Suppressor macrophage treated with lipopolysaccharide for 1 hour (primary cell): ENCODE measurements around the gene NDUFB11.
"Not testable (repeated sequence)": the region's sequence is repeated elsewhere in the genome, so short reads cannot be mapped to it uniquely, and the experiment has no call there.

ENCODE experiments used
- DNase-seq, 3 donors: peaks; one replicate each; pipeline ENCODE4 v3.0.0-alpha.2; 2020 to 2022

Gene NDUFB11

DNA sequence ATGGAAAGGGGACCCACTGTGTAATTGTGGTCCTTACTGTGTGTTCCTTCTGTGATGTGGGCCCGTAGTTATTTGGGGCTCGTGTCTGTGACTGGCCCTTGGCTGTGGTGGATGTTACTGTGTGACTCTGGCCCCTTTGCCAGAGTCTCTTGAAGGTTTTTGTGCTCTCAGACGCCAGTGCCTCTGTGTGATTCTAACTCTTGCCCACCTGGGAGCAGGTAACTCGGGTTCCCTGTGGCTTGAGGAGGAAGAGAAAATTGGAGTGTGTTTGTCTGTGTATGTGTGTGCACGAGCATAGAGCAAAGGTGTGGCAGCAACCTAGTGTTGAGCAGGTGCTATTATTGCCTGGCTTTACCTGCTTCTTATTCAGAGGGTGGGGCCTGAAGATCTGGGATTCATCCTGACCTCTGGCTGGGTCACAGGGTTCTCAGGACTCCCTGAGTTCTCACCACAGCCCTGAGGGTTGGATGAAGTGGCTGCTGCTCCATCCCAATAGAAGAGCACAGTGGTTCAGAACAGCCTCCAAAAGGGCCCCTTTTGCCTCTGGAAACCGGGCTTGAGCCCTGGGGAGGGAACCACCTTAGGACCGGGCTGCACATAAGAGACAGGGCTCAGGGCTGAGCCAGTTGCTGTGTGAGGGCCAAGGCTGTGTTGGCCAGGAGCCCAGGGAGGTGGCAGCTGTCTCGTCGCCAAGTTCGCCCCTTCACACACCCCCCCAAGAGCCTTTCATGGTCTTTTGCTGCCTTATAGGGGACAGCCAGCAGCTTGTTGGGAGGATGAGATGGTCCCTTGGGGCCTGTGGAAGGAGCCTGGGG lies 1.8 kb upstream of the NDUFB11 start:
- DNase-seq, result no peak

DNA sequence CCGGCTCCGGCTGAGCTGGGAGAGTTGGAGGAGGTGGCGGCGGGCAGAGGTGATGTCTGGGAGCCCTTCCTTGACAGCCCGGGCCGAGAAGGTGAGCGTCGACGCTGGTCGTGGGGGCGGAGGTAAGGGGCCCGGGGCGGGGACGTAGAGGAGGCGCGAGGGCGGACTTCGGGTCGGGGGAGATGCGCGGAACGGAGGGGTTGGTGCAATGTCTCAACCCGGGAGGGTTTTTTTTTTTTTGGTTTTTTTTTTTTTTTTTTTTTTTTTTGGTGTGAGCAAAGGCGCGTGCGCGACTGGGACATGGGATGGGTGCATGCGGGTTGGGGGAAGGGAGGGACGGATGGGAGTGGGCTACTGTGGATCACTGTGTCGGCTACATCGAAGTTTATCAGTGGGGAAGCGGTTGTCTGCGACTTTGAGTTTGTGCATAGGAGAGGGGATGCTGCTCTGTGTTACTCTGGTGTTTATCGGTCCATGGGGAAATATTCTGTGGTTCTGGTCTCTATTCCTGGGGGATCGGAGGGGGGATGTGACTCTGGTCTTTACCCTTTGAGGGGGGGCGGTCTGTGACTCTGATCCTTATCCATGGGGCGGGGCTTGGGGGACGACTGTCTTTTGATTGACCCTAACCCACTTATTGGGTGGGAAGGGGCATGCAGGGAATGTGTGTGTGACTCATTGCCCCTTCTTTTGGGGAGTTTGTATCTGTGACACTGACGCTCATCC lies 1.1 kb upstream of the NDUFB11 start:
- DNase-seq, result peak; percentile 17 to 25 (median 22)

DNA sequence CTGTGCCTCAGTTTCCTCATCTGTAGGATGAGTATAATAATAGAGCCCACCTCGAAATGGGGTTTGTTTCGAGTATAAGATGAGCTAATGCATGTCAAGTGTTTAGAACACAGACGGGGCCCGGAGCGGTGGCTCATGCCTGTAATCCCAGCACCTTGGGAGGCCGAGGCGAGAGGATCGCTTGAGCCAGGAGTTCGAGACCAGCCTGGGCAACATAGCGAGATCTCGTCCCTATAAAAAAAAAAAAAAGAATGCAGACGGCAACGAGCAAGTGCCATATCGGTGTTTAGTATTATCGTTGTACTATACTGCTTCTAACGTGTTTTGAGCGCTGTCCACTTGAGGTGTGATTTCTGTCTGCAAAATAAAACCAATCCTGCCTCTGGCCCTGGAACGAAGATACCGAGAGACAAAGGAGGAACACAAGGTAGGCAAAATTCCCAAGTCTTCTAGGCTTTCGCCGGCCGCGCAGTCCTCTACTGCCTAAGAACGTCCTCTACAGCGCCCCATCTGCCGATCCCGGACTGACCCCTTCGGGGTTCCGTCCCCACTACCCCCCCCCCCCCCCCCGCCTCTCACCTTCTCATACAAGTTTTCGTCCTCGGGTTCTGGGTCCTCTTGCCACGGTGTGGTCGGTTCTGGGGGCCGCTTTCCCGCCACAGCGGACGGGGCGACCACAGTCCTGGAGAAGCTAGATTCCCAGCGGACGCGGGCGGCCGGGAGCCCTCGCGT lies 442 bp downstream of the NDUFB11 start:
- peak; percentile 38 to 66 (median 46) for DNase-seq

DNA sequence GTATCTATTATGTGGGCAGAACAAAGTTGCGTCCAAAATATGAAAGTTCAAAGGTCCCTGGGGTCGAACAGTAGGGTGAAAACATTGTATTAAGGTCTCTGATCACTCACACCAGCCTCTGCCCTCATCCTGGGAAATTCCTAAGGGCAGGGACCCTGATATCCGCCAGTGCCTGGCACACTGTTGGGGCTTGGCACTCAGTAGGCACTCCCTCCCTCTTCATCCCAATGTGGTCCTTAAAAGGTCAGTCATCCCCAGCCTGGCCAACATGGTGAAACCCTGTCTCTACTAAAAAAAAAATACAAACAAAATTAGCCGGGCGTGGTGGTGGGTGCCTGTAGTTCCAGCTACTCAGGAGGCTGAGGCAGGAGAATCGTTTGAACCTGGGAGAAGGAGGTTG lies 6.3 kb downstream of the NDUFB11 start:
- no peak for DNase-seq

DNA sequence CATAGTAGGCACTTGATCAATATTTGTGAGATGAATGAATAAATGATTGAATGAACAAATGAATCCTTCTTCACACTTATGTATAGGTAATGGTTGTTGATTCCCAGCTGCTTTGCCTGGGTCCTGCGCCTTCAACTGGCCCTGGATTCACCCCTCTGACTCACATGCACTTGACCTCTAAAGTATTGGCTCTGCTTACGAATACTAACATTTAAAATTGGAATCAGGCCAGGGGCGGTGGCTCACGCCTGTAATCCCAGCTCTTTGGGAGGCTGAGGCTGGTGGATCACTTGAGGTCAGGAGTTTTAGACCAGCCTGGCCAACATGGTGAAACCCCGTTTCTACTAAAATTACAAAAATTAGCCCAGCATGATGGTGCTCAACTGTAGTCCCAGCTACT lies 8.9 kb downstream of the NDUFB11 start:
- not testable (repeated sequence) for DNase-seq

DNA sequence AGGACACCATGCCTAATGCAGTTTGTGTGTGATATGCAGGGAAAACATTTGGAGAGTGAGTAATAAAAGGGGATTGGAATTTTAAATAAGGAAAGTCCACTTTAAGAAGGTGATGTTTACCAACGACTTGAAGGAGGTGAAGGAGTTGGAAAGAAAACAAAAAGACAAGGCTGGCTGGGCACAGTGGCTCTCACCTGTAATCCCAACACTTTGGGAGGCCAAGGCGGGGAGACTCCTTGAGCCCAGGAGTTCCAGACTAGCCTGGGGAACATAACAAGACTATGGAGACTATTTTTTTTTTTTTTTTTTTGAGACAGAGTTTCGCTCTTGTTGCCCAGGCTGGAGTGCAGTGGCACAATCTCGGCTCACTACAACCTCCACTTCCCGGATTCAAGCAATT lies 11.0 kb downstream of the NDUFB11 start:
- no peak for DNase-seq

DNA sequence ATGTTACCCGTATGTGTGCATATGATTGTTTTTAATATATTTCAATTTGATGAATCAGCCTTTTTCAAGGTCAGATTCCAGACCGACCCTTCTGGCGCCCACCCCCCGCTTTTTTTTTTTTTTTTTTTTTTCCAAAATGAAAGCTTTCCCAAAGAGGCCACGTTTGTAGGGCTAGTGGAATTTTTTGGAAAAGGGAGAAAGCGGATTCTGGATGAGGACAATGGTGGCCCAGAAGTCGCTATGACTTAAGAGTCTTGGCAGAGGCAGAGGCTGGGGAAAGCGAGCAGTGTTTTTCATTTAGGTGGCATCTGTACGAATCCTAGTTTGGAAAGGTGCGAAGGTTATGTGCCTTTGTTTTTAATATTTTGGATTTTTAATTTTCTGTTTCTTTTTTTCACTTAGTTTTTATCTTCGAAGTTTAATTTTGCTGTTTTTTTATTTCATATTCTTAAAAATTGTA lies 14.6 kb downstream of the NDUFB11 start:
- DNase-seq, result no peak

DNA sequence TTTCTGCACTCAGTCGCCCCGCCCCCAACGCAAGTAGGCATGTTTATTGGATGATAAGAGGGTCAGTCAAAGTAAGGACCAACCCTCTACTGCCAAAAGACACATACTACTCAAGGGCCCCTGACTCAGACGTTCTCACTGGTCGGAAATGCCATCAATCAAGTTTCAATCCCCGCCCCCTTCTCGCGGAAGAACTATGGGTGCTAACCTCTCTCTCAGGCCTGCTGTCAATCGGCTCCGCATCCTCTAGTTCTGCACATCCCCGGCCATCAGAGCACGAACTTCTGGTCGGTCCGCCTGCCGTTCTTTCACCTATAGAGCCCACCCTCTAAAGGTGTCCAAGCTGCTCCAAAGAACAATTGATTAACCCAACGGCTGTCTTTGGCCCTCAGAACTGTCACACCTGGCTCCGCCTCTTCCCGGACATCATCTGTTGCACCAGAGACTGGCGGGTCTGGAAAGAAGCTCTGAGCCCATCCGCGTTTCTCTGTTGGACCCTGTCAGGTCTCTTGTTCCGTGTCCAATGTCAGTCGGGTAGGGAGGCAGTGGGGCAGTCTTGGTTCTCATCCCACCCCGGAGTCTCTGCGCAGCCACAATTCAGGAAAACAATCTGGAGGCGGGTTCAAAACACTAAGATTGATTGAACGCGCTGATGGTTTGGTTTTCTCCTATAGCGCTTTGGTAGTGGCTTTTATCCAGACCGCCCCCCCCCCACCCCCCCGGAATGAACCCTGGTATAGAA lies 15.2 kb downstream of the NDUFB11 start:
- peak; percentile 90 to 92 (median 90) for DNase-seq

DNA sequence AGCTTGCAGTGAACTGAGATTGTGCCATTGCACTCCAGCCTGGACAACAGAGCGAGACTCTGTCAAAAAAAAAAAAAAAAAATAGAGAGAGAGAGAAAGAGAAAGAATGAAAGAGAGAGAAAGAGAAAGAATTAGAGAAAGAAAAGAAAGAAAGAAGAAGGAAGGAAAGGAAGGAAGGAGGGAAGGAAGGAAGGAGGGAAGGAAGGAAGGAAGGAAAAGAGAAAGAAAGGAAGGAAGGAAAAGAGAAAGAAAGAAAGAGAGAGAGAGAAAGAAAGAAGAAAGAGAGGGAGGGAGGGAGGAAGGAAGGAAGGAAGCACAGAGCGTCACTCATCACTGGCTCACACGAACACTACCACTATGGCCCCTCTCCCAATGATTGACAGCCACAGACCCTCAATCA lies 20.0 kb downstream of the NDUFB11 start:
- not testable (repeated sequence) for DNase-seq

DNA sequence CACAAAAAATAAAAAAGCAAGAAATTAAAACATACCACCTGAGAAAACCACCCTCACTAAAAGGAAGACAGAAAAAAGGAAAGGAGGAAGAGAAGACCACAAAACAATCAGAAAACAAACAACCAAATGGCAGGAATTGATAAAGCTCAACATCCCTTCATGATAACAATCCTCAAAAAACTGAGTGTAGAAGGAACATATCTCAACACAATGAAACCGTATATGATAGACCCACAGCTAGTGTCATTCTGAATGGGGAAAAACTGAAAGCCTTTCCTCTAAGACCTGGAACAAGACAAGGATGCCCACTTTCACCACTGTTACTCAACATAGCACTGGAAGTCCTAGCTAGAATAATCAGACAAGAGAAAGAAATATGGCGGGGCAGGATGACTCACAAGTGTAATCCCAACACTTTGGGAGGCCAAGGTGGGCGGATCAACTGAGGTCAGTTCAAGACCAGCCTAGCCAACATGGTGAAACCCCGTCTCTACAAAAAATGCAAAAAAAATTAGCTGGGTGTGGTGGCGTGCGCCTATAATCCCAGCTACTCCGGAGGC lies 27.9 kb downstream of the NDUFB11 start:
- DNase-seq, result not testable (repeated sequence)

DNA sequence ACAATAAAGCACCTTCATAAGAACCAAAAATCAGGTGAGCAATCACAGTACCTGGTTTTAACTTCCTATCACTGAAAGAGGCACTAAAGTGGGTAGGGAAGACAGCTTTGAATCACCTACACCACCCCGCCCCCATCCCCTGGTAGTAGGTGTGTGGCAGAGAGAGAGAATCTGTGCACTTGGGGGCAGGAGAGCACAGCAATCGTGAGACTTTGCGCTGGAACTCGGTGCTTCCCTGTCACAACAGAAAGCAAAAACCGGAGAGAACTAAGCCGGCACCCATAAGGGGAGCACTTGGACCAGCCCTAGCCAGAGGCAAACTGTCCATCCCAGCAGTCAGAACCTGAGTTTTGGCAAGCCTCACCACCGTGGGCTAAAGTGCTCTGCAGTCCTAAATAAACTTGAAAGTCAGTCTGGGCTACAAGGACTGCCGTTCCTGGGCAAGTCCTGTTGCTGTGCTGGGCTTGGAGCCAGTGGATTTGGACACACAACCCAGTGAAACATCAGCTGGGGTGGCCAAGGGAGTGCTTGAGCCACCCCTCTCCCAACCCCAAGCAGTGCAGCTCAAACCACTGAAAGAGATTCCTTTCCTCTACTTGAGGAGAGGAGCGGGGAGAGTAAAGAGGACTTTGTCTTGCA lies 32.1 kb downstream of the NDUFB11 start:
- DNase-seq, result no peak

DNA sequence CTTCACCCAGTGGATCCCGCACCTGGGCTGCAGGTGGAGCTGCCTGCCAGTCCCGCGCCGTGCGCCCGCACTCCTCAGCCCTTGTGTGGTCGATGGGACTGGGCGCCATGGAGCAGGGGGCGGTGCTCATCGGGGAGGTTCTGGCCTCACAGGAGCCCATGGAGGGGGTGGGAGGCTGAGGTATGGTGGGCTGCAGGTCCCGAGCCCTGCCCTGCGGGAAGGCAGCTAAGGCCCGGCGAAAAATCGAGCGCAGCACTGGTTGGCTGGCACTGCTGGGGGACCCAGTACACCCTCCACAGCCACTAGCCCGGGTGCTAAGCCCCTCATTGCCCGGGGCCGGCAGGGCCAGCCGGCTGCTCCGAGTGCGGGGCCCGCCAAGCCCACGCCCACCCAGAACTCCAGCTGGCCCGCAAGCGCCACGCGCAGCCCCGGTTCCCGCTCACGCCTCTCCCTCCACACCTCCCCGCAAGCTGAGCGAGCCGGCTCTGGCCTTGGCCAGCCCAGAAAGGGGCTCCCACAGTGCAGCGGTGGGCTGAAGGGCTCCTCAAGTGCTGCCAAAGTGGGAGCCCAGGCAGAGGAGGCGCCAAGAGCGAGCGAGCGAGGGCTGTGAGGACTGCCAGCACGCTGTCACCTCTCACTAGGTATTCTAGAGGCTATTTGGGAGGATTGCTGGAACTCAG lies 33.4 kb downstream of the NDUFB11 start:
- not testable (repeated sequence) for DNase-seq

DNA sequence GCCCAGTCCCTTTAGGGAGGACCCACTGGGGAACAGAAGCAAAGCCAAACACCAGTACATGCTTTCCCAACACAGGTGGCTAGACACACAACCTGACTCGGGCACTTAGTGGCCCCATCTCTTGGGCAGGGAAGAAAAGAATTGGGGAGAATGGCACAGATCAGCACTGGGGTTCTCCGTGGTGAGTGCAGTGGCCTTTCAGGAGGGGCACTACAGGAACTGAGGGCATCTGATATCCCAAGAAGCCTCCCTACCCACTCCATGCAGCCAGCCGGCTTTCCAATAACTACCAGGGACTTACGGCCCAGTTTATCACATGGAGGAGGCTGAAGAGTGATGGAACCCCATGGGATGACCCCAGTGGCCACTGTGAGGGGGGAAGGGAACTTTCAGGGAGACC lies 43.3 kb downstream of the NDUFB11 start:
- DNase-seq, result no peak

DNA sequence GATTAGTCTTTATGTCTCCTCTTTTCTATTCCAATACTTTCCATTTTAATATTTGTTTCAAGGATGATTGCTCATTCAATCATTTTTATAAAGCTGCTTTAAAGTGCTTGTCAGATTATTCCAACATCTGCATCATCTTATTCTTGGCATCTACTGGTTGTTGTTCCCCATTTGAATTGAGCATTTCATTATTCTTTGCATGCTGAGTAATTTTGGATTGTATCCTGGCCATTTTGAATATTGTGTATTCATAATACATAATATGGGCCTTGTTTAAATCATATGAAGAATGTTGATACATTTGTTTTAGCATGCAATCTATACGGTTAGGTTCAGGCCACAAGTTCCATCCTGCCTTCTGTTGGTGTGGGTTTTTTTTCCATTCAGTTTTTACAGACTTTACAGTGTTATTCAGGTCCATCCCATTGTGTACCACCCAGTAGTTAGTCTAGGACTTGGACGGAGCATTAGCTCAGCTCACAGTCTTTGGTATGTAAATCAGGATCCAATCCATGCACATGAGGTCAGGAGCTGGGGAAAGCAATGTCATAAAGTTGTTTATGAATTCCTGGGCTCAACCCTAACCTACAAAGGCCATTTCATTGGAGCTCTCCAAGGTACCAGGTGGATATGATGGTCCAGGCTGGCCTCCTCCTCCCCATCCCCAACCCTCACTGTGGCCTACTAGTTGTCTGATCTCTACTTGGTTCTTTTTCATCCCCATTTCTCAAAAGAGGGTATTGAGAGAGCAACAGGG lies 46.0 kb downstream of the NDUFB11 start:
- DNase-seq, result no peak

DNA sequence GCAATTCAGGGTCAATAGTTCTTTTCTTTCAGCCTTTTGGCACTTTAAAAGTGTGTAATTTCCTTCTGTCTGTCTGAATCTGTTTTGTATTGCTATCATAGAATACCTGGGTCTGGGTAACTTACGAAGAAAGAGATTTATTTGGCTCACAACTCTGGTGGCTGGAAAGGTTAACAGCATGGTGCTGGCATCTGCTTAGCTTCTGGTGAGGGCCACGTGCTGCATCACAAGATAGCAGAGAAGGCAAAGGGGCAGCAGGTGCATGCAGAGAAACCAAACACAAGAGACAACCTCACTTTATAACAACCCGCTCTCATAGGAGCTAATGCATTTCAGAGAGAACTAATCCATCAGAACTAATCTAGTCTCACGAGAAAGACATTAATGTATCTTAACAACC lies 47.5 kb downstream of the NDUFB11 start:
- no peak for DNase-seq

DNA sequence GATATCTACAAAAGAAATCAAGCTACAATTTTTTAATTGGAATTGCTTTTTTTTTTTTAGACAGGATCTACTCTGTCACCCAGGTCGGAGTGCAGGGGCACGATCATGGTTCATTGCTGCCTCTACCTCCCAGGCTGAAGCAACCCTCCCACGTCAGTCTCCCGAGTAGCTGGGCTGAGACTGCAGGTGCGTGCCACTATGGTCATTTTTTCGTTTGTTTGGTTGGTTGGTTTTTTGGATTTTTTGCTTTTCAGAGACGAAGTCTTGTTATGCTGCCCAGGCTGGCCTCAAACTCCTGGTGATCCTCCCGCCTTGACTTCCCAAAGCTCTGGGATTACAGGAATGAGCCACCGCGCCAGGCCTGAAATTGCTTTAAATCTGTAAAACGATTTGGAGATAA lies 50.6 kb downstream of the NDUFB11 start:
- no peak for DNase-seq

DNA sequence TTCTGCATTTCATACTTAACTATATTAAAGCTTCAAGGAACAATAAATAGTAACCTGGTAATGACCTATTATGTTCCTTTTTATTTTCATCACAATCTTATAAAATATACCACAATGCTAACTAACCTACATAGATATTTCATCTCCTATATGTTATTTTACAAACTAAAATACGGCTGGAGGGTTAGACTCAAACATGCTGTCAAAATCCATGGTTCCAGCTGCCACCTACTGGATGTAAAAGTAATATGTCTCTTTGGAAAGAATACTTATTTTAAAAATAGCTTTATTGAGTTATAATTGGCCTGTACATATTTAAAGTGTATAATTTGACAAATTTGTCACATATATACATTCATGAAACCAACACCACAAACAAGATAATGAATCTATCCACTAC lies 51.3 kb downstream of the NDUFB11 start:
- DNase-seq, result peak; percentile 22 to 37 (median 34)
